Measurements from ENCODE around the gene SGSM2. TPM values are rescaled to one million over a fixed set of nuclear protein-coding genes. Genes with fewer than 3 reads are reported as not detected.

SGSM2 gene
- polyA plus RNA-seq, 2 donors: 51.6 to 149 TPM

DNA sequence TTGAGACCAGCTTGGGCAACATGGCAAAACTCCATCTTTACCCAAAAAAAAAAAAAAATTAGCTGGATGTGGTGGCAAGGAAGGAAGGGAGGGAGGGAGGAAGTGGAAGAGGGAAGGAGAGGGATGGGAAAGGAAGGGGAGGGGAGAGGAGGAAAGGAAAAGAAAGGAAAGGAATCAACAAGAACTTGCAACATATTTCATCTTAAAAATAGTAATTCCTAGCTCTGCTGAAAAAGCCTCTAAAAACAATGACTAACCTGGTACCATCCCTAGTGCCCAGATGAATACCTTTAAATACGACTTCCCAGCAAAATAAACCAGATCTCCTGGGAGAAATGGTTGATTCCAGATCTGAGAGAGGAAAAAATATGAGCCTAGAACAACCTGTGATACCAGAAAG is 90.6 kb downstream of the SGSM2 start:
- H3K4me3 ChIP-seq (ENCODE audit: low read depth in 1 of 2, low read length in 2 of 2): no peak overlapping the region
- no peaks in the 10 kb centered on the region for H3K9me3 ChIP-seq (ENCODE audit: control insufficient read depth in 2 of 2, insufficient read depth in 1 of 2, low read depth in 1 of 2, low read length in 1 of 2)
- 94 to 96% methylated on average over 1 of the region's 1 CpG for WGBS, 2 donors
- H3K4me1 ChIP-seq (ENCODE audit: control insufficient read depth in 2 of 2, insufficient read depth in 2 of 2, low read length in 1 of 2): no peaks in the 10 kb centered on the region
- no peaks in the 10 kb centered on the region for H3K27me3 ChIP-seq (ENCODE audit: control insufficient read depth in 1 of 2, insufficient read depth in 2 of 2, low read length in 2 of 2)
- H3K27ac ChIP-seq (ENCODE audit: low read depth in 2 of 2, low read length in 1 of 2): no peak overlapping the region
- peaks cover 0 to under 1% of the 10 kb centered on the region in 2 donors for H3K36me3 ChIP-seq (ENCODE audit: control insufficient read depth in 2 of 2, insufficient read depth in 2 of 2, low read length in 1 of 2)

Other genes with a start within 250 kb of the SGSM2 start
- 10 to 100 TPM; 14.0 to 16.7 TPM for gene SMG6, start 33.7 kb upstream of the SGSM2 start, polyA plus RNA-seq
- gene SRR, start 33.6 kb upstream of the SGSM2 start, polyA plus RNA-seq: 1 to 10 TPM; 2.1 to 4.5 TPM
- gene TSR1, start 1.0 kb upstream of the SGSM2 start, polyA plus RNA-seq: 10 to 100 TPM; 15.9 to 19.3 TPM
- 10 to 100 TPM in 1 of 2 donors, 1 to 10 TPM in 1; 9.9 to 14.6 TPM for gene MNT, start 63.6 kb downstream of the SGSM2 start, polyA plus RNA-seq
- gene METTL16, start 174.4 kb downstream of the SGSM2 start, polyA plus RNA-seq: 10 to 100 TPM in 1 of 2 donors, 1 to 10 TPM in 1; 10.0 to 15.1 TPM